Measurements from ENCODE around the gene TTC7B. TPM values are rescaled to one million over a fixed set of nuclear protein-coding genes. Genes with fewer than 3 reads are reported as not detected.
A peak's percentile ranks its signal among the peaks of the same experiment; 100 is the strongest.

Gene TTC7B
- total and polyA plus RNA-seq, 9 of the 15 experiments (the other 6 are each of a cell fraction or from before 2014, with no cell fraction given) = 2.2 to 77.2 (median 36.7) TPM

- Histone ChIP-seq H3K4me3 (no peak overlapping the region), H3K4me1 (replicated peaks in 1 of 2; ENCODE audit: control insufficient read depth in 2 of 2, insufficient read depth in 2 of 2, low read length in 2 of 2) (peaks cover 22 to 58% of the 10 kb centered on the region in 2 experiments; a peak in 4 of 5 replicates), H3K9ac (ENCODE audit: insufficient read depth in 1 of 2, low read depth in 2 of 2, low read length in 2 of 2) (0 out of 4 replicates have a peak overlapping the region, but pooled peaks of 1 of the 2 experiments have one; percentile 15), H3K27me3 (ENCODE audit: control insufficient read depth in 2 of 2, insufficient read depth in 2 of 2, low read length in 2 of 2) (no peaks in the 10 kb centered on the region), H3K36me3 (ENCODE audit: control insufficient read depth, insufficient read depth, low read length) (peaks cover 11% of the 10 kb centered on the region; the same call in 1 of the 3 replicates), H3K4me2 (ENCODE audit: insufficient read depth, low read length) (no peak overlapping the region), H2AFZ (ENCODE audit: low read depth, low read length) (no peak overlapping the region), H3K27ac (ENCODE audit: extremely low read depth, low read depth, low read length) (no peak overlapping the region; the same call in 2 of the 3 replicates), H3K79me2 (ENCODE audit: control insufficient read depth, insufficient read depth, low read length) (no peaks in the 10 kb centered on the region), H3K9me3 (replicated peaks; ENCODE audit: control insufficient read depth, insufficient read depth, low read depth, low read length) (no peaks in the 10 kb centered on the region), H3K9me1 (ENCODE audit: control insufficient read depth, insufficient read depth, low read length) (no peaks in the 10 kb centered on the region), H4K20me1 (replicated peaks; ENCODE audit: control insufficient read depth, insufficient read depth, low read length) (peaks cover 11% of the 10 kb centered on the region; the same call in 1 of the 2 replicates)
- ATAC-seq = peak; percentile 6; the same call in 1 of the 3 replicates
- WGBS (ENCODE audit: insufficient coverage, low coverage, missing lambda C conversion rate) = 73% methylated on average over 12 of the region's 18 CpGs
- in situ Hi-C loops (cut with MboI) (no loop called here), intact Hi-C loops (cut with micrococcal nuclease) (no loop called here)
- CTCF ChIA-PET (ENCODE audit: low intra/inter-chr PET ratio) = no interaction called here
- no TSS peak for BruUV-seq (replicated peaks)
- TF ChIP-seq FOSL1 (tag; conservative IDR thresholded peaks at IDR 0.05) (peak; percentile 8; the same call in 1 of the 2 replicates), CBX1 (IDR thresholded peaks at IDR 0.05; ENCODE audit: low read depth) (no peak)
- no peak for DNase-seq (ENCODE audit: extremely low read depth in 1 of 4, low spot score in 3 of 4)
- no peak for FAIRE-seq
- POLR2A ChIA-PET = interaction anchor here (1.2 kb wide), 1 partner anchor 36 kb away, joined by 4 read pairs; no protein-coding TSS in a partner anchor
Measured at GRCh38 chr14:90577661-90578282, 238.5 kb downstream of the TTC7B start.

GRCh38 chr14:90576981-90577660 lies 239.1 kb downstream of the TTC7B start:
- WGBS (ENCODE audit: insufficient coverage, low coverage, missing lambda C conversion rate) = 62% methylated on average over 18 of the region's 21 CpGs
- Histone ChIP-seq H3K36me3 (ENCODE audit: control insufficient read depth, insufficient read depth, low read length) (peaks cover 14% of the 10 kb centered on the region; the same call in 1 of the 3 replicates), H3K79me2 (ENCODE audit: control insufficient read depth, insufficient read depth, low read length) (no peaks in the 10 kb centered on the region), H3K4me1 (replicated peaks in 1 of 2; ENCODE audit: control insufficient read depth in 2 of 2, insufficient read depth in 2 of 2, low read length in 2 of 2) (peaks cover 22 to 58% of the 10 kb centered on the region in 2 experiments; a peak in 4 of 5 replicates), H3K27ac (ENCODE audit: extremely low read depth, low read depth, low read length) (no peak overlapping the region), H3K27me3 (ENCODE audit: control insufficient read depth in 2 of 2, insufficient read depth in 2 of 2, low read length in 2 of 2) (no peaks in the 10 kb centered on the region), H3K4me2 (ENCODE audit: insufficient read depth, low read length) (no peak overlapping the region), H3K9ac (ENCODE audit: insufficient read depth in 1 of 2, low read depth in 2 of 2, low read length in 2 of 2) (peak overlapping the region in 1 of 2 experiments; percentile 61; a peak in 2 of 4 replicates), H2AFZ (ENCODE audit: low read depth, low read length) (no peak overlapping the region), H3K4me3 (no peak overlapping the region), H4K20me1 (replicated peaks; ENCODE audit: control insufficient read depth, insufficient read depth, low read length) (peaks cover 11% of the 10 kb centered on the region; the same call in 1 of the 2 replicates), H3K9me1 (ENCODE audit: control insufficient read depth, insufficient read depth, low read length) (no peaks in the 10 kb centered on the region), H3K9me3 (replicated peaks; ENCODE audit: control insufficient read depth, insufficient read depth, low read depth, low read length) (no peaks in the 10 kb centered on the region)
- ChIA-PET CTCF (ENCODE audit: low intra/inter-chr PET ratio) (no interaction called here), POLR2A (no interaction called here)
- peak; percentile 59 to 76 (median 75) for DNase-seq (ENCODE audit: extremely low read depth in 1 of 4, low spot score in 3 of 4)
- FAIRE-seq = peak; percentile 83
- in situ Hi-C loops (cut with MboI) = no loop called here
- intact Hi-C loops (cut with micrococcal nuclease) = no loop called here
- ATAC-seq = peak; percentile 57
- BruUV-seq (replicated peaks) = no TSS peak
- no peak for TF ChIP-seq ZNF785 (CRISPR knock-in tag; IDR thresholded peaks at IDR 0.05)
- TF ChIP-seq EGR1 (conservative IDR thresholded peaks at IDR 0.05) = peak; percentile 81
- TF ChIP-seq ZNF23 (CRISPR knock-in tag; IDR thresholded peaks at IDR 0.05) = no peak
- peak; percentile 24; the same call in 1 of the 2 replicates for TF ChIP-seq ARID1B (IDR thresholded peaks at IDR 0.05)
- no peak for TF ChIP-seq SLC30A9 (CRISPR knock-in tag; IDR thresholded peaks at IDR 0.05)
- TF ChIP-seq ARID3B (CRISPR knock-in tag; IDR thresholded peaks at IDR 0.05; ENCODE audit: borderline replicate concordance) = no peak
- TF ChIP-seq GTF2F1 (IDR thresholded peaks at IDR 0.05; ENCODE audit: low read depth, low read length) = no peak
- TF ChIP-seq STAT6 (CRISPR knock-in tag; IDR thresholded peaks at IDR 0.05) = no peak

All from K562 (cell line).